Suprapubic skin (tissue), 4 donors: ENCODE results near the gene PPP1R9B. TPM values are rescaled to one million over a fixed set of nuclear protein-coding genes. Genes with fewer than 3 reads are reported as not detected.

Experiments
- DNase-seq, 2 donors: peaks; one replicate each; pipeline ENCODE4 v3.0.0-alpha.2; 2019; ENCODE audit warnings: low spot score in 2 of 2
- H3K27ac ChIP-seq: fragments of 200-600 bp; sonication (generic); one replicate; pipeline ENCODE4 v1.5.1; 2019
- H3K27me3 ChIP-seq: fragments of 200-600 bp; sonication (generic); one replicate; pipeline ENCODE4 v1.5.1; 2019
- H3K36me3 ChIP-seq: fragments of 200-600 bp; sonication (generic); one replicate; pipeline ENCODE4 v1.5.1; 2019
- H3K4me1 ChIP-seq: fragments of 200-600 bp; sonication (generic); one replicate; pipeline ENCODE4 v1.5.1; 2019
- H3K4me3 ChIP-seq: fragments of 200-600 bp; sonication (generic); one replicate; pipeline ENCODE4 v1.5.1; 2019; ENCODE audit warnings: mild to moderate bottlenecking
- H3K9me3 ChIP-seq: fragments of 200-600 bp; sonication (generic); one replicate; pipeline ENCODE4 v1.5.1; 2019
- CTCF ChIP-seq, 2 donors: fragments of 200-600 bp in 1 of 2; fragments of 450-650 bp in 1 of 2; sonication (generic) in 1 of 2; IDR thresholded peaks; one replicate each; pipeline ENCODE4 v1.5.1; 2016 to 2019; ENCODE audit warnings: antibody characterized with exemption in 2 of 2, mild to moderate bottlenecking in 1 of 2, moderate library complexity in 1 of 2
- EP300 ChIP-seq: sonication (generic); formaldehyde crosslinking; IDR thresholded peaks from one replicate; pipeline ENCODE4 v1.6.1; 2017; ENCODE audit warnings: antibody characterized with exemption
- POLR2A ChIP-seq, 2 donors: fragments of 450-650 bp; IDR thresholded peaks; one replicate each; pipeline ENCODE4 v1.6.1; 2017; ENCODE audit warnings: antibody characterized with exemption in 2 of 2, mild to moderate bottlenecking in 2 of 2, moderate library complexity in 2 of 2
- POLR2AphosphoS5 ChIP-seq, 3 donors: sonication (generic); formaldehyde crosslinking; IDR thresholded peaks; one replicate each; pipeline ENCODE4 v1.6.1; 2017; ENCODE audit warnings: antibody characterized with exemption in 3 of 3
- WGBS: methylation state at CpG from one replicate; pipeline ENCODE4 v1.1.5; 2018; 5-methylcytosine and 5-hydroxymethylcytosine counted together
- total RNA-seq, 4 donors: library from RNA; depleted of rRNA; stranded (reverse); fragments of >200 nt; gene quantifications; one replicate each; pipeline ENCODE4 v1.1.0, GENCODE V29; 2016

Gene PPP1R9B
- total RNA-seq, 4 donors from 2014 or later: 21.5 to 26.2 (median 23.7) TPM

GRCh38 chr17:50095626-50096037 lies 54.8 kb downstream of the PPP1R9B start:
- DNase-seq: no peak
- peak overlapping the region; percentile 74 for H3K27ac ChIP-seq
- TF ChIP-seq POLR2A (IDR thresholded peaks at IDR 0.05) (no peak), CTCF (IDR thresholded peaks at IDR 0.05) (no peak), EP300 (no peak), POLR2AphosphoS5 (IDR thresholded peaks at IDR 0.05) (no peak)
- H3K4me1 ChIP-seq: peaks cover 41% of the 10 kb centered on the region
- under 1% methylated on average over 12 of the region's 12 CpGs for WGBS
- no peaks in the 10 kb centered on the region for H3K27me3 ChIP-seq
- H3K36me3 ChIP-seq: peaks cover 28% of the 10 kb centered on the region
- no peaks in the 10 kb centered on the region for H3K9me3 ChIP-seq
- H3K4me3 ChIP-seq: peak overlapping the region; percentile 73

- Histone ChIP-seq H3K27ac (peak within 1 kb of the TSS; percentile 74), H3K36me3 (peaks cover 25% of the 10 kb centered on the region), H3K4me1 (peaks cover 35% of the 10 kb centered on the region), H3K4me3 (peak within 1 kb of the TSS; percentile 73), H3K9me3 (no peaks in the 10 kb centered on the region), H3K27me3 (no peaks in the 10 kb centered on the region)
- peak; percentile 97 to 99 for DNase-seq
- under 1% methylated on average over 55 of the region's 68 CpGs for WGBS
- peak in 2 of 3 donors; percentile 36 to 92 for TF ChIP-seq POLR2AphosphoS5 (IDR thresholded peaks at IDR 0.05)
- TF ChIP-seq EP300: no peak
Measured at GRCh38 chr17:50094753-50095619, 55.5 kb downstream of the PPP1R9B start, which contains the start of gene PDK2. PDK2 (plus strand) TSS chr17:50095351; CDS start chr17:50095436, 85 bp downstream.

- peak; percentile 94 to 96 for DNase-seq
- WGBS: under 1% methylated on average over 21 of the region's 21 CpGs
- no peaks in the 10 kb centered on the region for H3K27me3 ChIP-seq
Measured at GRCh38 chr17:50094243-50094752, 56.2 kb downstream of the PPP1R9B start.

GRCh38 chr17:50093807-50094206 lies 56.7 kb downstream of the PPP1R9B start:
- Histone ChIP-seq H3K9me3 (no peaks in the 10 kb centered on the region), H3K4me3 (no peak overlapping the region), H3K36me3 (peaks cover 30% of the 10 kb centered on the region), H3K4me1 (peaks cover 30% of the 10 kb centered on the region), H3K27me3 (no peaks in the 10 kb centered on the region), H3K27ac (no peak overlapping the region)
- TF ChIP-seq CTCF (IDR thresholded peaks at IDR 0.05) (no peak), POLR2A (IDR thresholded peaks at IDR 0.05) (no peak), EP300 (no peak), POLR2AphosphoS5 (IDR thresholded peaks at IDR 0.05) (no peak)
- 24% methylated on average over 3 of the region's 3 CpGs for WGBS
- no peak for DNase-seq

More at GRCh38 chr17:50094243-50094752, 56.2 kb downstream of the PPP1R9B start:
- Histone ChIP-seq H3K36me3 (peaks cover 30% of the 10 kb centered on the region), H3K4me3 (peak overlapping the region; percentile 73), H3K27ac (peak overlapping the region; percentile 63), H3K4me1 (peaks cover 30% of the 10 kb centered on the region), H3K9me3 (no peaks in the 10 kb centered on the region)
- TF ChIP-seq EP300: no peak
- TF ChIP-seq CTCF (IDR thresholded peaks at IDR 0.05): peak; percentile 85 to 88

- peaks cover 30% of the 10 kb centered on the region for H3K4me1 ChIP-seq
- H3K36me3 ChIP-seq: peaks cover 30% of the 10 kb centered on the region
- no peaks in the 10 kb centered on the region for H3K9me3 ChIP-seq
- no peak overlapping the region for H3K27ac ChIP-seq
- DNase-seq: no peak
- no peak overlapping the region for H3K4me3 ChIP-seq
- no peaks in the 10 kb centered on the region for H3K27me3 ChIP-seq
- no peak for TF ChIP-seq EP300
- no peak for TF ChIP-seq CTCF (IDR thresholded peaks at IDR 0.05)
- TF ChIP-seq POLR2A (IDR thresholded peaks at IDR 0.05): no peak
- TF ChIP-seq POLR2AphosphoS5 (IDR thresholded peaks at IDR 0.05): no peak
- WGBS: 91% methylated on average over 3 of the region's 3 CpGs
Measured at GRCh38 chr17:50093246-50093645, 57.2 kb downstream of the PPP1R9B start.
